Lower lobe of right lung (tissue), 2 donors: ENCODE measurements around the gene ORC5. TPM values are rescaled to one million over a fixed set of nuclear protein-coding genes. Genes with fewer than 3 reads are reported as not detected.

Source experiments
- ATAC-seq, 2 donors: fragments of 200-7000 bp; cut with Tn5 transposase; one replicate each; pipeline ENCODE4 v1.9.1; 2020 to 2022; ENCODE audit warnings: mild to moderate bottlenecking in 2 of 2, moderate library complexity in 2 of 2
- DNase-seq: peaks from one replicate; pipeline ENCODE4 v3.0.0-alpha.2; 2020
- H3K27ac ChIP-seq: fragments of 200-600 bp; one replicate; pipeline ENCODE4 v1.8.0; 2022
- H3K27me3 ChIP-seq: fragments of 200-600 bp; one replicate; pipeline ENCODE4 v1.8.0; 2022; ENCODE audit warnings: low read depth
- H3K36me3 ChIP-seq: fragments of 200-600 bp; one replicate; pipeline ENCODE4 v1.8.0; 2022; ENCODE audit warnings: mild to moderate bottlenecking
- H3K4me1 ChIP-seq: fragments of 200-600 bp; one replicate; pipeline ENCODE4 v1.8.0; 2022
- H3K4me3 ChIP-seq: fragments of 200-600 bp; one replicate; pipeline ENCODE4 v1.8.0; 2022; ENCODE audit warnings: mild to moderate bottlenecking
- H3K9me3 ChIP-seq: fragments of 200-600 bp; one replicate; pipeline ENCODE4 v1.8.0; 2022
- intact Hi-C: fragments of 100-400 bp; cut with DNase I; formaldehyde crosslinking; loops from one replicate; pipeline ENCODE4 v1.11.0; 2022
- total RNA-seq: library from RNA; stranded (reverse); fragmentation: NEBNext Ultra II Directional; extraction: Animal tissue kit (Norgen Biotek cat#: 25700); gene quantifications from one replicate; pipeline ENCODE4 v1.2.1, GENCODE V29; 2021
- TF ChIP-seq, protein P1 (sequence below): fragments of 200-600 bp; IDR thresholded peaks from one replicate; pipeline ENCODE4 v1.8.0; 2022; ENCODE audit warnings: antibody characterized with exemption, mild to moderate bottlenecking
- donor health status: DM: no; HTN: yes; CAD: no; lungs with severe emphysema.

ORC5 gene
- total RNA-seq, 1 donor from 2014 or later: 16.0 TPM

- Histone ChIP-seq H3K4me1 (no peaks in the 10 kb centered on the region), H3K9me3 (no peaks in the 10 kb centered on the region), H3K27me3 (no peaks in the 10 kb centered on the region), H3K4me3 (no peak overlapping the region), H3K36me3 (peaks cover 43% of the 10 kb centered on the region), H3K27ac (no peak overlapping the region)
- intact Hi-C loops: no loop called here
- no peak for ATAC-seq
- TF ChIP-seq, protein P1, sequence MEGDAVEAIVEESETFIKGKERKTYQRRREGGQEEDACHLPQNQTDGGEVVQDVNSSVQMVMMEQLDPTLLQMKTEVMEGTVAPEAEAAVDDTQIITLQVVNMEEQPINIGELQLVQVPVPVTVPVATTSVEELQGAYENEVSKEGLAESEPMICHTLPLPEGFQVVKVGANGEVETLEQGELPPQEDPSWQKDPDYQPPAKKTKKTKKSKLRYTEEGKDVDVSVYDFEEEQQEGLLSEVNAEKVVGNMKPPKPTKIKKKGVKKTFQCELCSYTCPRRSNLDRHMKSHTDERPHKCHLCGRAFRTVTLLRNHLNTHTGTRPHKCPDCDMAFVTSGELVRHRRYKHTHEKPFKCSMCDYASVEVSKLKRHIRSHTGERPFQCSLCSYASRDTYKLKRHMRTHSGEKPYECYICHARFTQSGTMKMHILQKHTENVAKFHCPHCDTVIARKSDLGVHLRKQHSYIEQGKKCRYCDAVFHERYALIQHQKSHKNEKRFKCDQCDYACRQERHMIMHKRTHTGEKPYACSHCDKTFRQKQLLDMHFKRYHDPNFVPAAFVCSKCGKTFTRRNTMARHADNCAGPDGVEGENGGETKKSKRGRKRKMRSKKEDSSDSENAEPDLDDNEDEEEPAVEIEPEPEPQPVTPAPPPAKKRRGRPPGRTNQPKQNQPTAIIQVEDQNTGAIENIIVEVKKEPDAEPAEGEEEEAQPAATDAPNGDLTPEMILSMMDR: no peak
- DNase-seq: no peak
These were observed 74.6 kb downstream of the ORC5 start for GRCh38 chr7:104133238-104133637.

DNA sequence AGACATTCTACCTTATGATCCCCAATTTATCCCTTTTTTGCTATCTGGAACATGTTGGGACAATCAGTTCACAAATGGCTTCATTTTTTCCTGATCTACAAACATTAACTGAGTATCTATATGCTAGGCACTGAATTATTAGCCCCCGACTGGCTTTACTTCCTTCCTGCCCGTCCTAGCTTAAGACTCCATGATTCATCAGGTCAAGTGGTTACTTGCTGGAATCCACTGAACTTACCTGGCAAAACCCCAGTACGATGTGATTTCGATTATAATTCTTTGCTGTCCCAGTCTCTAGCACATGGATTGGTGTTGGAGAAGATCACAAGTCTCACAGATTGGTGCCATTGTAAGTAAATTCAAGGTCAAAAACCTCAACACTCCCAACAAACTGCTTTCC, 77.1 kb downstream of the ORC5 start:
- no peaks in the 10 kb centered on the region for H3K27me3 ChIP-seq
- intact Hi-C loops: no loop called here
- TF ChIP-seq, protein P1: no peak

GRCh38 chr7:104127204-104127603, 80.6 kb downstream of the ORC5 start:
- ATAC-seq: no peak
- Histone ChIP-seq H3K4me1 (no peaks in the 10 kb centered on the region), H3K36me3 (peaks cover 35% of the 10 kb centered on the region), H3K27me3 (no peaks in the 10 kb centered on the region), H3K9me3 (no peaks in the 10 kb centered on the region), H3K27ac (no peak overlapping the region), H3K4me3 (no peak overlapping the region)
- intact Hi-C loops: no loop called here
- TF ChIP-seq, protein P1: no peak
- no peak for DNase-seq

More for the DNA sequence above, 77.1 kb downstream of the ORC5 start:
- Histone ChIP-seq H3K4me3 (no peak overlapping the region), H3K27ac (no peak overlapping the region), H3K9me3 (no peaks in the 10 kb centered on the region), H3K4me1 (no peaks in the 10 kb centered on the region), H3K36me3 (peaks cover 42% of the 10 kb centered on the region)
- DNase-seq (no peak), ATAC-seq (no peak)

GRCh38 chr7:104126411-104126841, 81.4 kb downstream of the ORC5 start:
- H3K27ac ChIP-seq: no peak overlapping the region
- intact Hi-C loops: no loop called here

GRCh38 chr7:104124893-104125477, 82.8 kb downstream of the ORC5 start:
- intact Hi-C loops: no loop called here
- Histone ChIP-seq H3K4me1 (no peaks in the 10 kb centered on the region), H3K27me3 (no peaks in the 10 kb centered on the region), H3K9me3 (no peaks in the 10 kb centered on the region), H3K4me3 (no peak overlapping the region), H3K27ac (no peak overlapping the region), H3K36me3 (peaks cover 25% of the 10 kb centered on the region)
- DNase-seq (no peak), ATAC-seq (no peak)
- TF ChIP-seq, protein P1: no peak

More at GRCh38 chr7:104126411-104126841, 81.4 kb downstream of the ORC5 start:
- no peaks in the 10 kb centered on the region for H3K9me3 ChIP-seq
- H3K36me3 ChIP-seq: peaks cover 35% of the 10 kb centered on the region
- no peak for ATAC-seq
- TF ChIP-seq, protein P1: no peak
- DNase-seq: no peak
- H3K27me3 ChIP-seq: no peaks in the 10 kb centered on the region
- H3K4me3 ChIP-seq: no peak overlapping the region
- H3K4me1 ChIP-seq: no peaks in the 10 kb centered on the region
